Keratinocyte (primary cell): ENCODE data around the gene MAP3K20.

Experiments used
- CTCF ChIP-seq, 3 experiments: IDR thresholded peaks in 1 of 3; conservative IDR thresholded peaks in 1 of 3; optimal IDR thresholded peaks in 1 of 3; 2 replicates in 2 of 3; 3 replicates in 1 of 3; pipeline versions ENCODE3 to v1.5.1; 2011; ENCODE audit warnings: low read length in 3 of 3, mild to moderate bottlenecking in 3 of 3, moderate library complexity in 2 of 3, control low read depth in 1 of 3, inconsistent platforms in 1 of 3; ENCODE audit not compliant: insufficient read depth in 2 of 3; ENCODE audit errors: extremely low read depth in 1 of 3
- EZH2 ChIP-seq: IDR thresholded peaks from one replicate; pipeline ENCODE4 v1.6.1; 2012; ENCODE audit warnings: inconsistent platforms, mild to moderate bottlenecking, low read length, moderate library complexity

GRCh38 chr2:173288561-173288960 is 212.9 kb downstream of the MAP3K20 start:
- TF ChIP-seq CTCF (optimal IDR thresholded peaks at IDR 0.05 in 1 of 3, IDR thresholded peaks at IDR 0.05 in 1 of 3, conservative IDR thresholded peaks at IDR 0.05 in 1 of 3; ENCODE audit: extremely low read depth in 1 of 3, insufficient read depth in 2 of 3, low read length in 3 of 3) (no peak), EZH2 (no peak)
